ENCODE measurements around the gene CNMD. TPM values are rescaled to one million over a fixed set of nuclear protein-coding genes. Genes with fewer than 3 reads are reported as not detected.
A peak's percentile ranks its signal among the peaks of the same experiment; 100 is the strongest.
"Not testable (repeated sequence)": the region's sequence is repeated elsewhere in the genome, so short reads cannot be mapped to it uniquely, and the experiment has no call there.

Gene CNMD
- total RNA-seq, 2 experiments from 2014 or later = not detected

GRCh38 chr13:52738719-52739467 lies 727 bp downstream of the CNMD start:
- Mint-ChIP-seq H3K9me3 (peaks cover 4% of the 10 kb centered on the region), H3K4me1 (ENCODE audit: low read depth) (peaks cover 6% of the 10 kb centered on the region), H3K4me3 (peak overlapping the region; percentile 26), H3K36me3 (ENCODE audit: low read depth) (no peaks in the 10 kb centered on the region), H3K27me3 (ENCODE audit: low read depth) (peaks cover 56% of the 10 kb centered on the region), H3K27ac (no peak overlapping the region)
- DNase-seq = no peak
- CTCF ChIA-PET = interaction anchor here (0.6 to 1.4 kb wide), 4 partner anchors 14 to 73 kb away, joined by 3 to 5 read pairs (median 3); no protein-coding TSS in a partner anchor
- intact Hi-C loops (cut with micrococcal nuclease) = loop anchor here (5.0 kb wide), 1 partner anchor 72 kb away; no protein-coding TSS in a partner anchor

- H3K4me3 Mint-ChIP-seq = no peak overlapping the region
- intact Hi-C loops (cut with micrococcal nuclease) = loop anchor here (5.0 kb wide), 1 partner anchor 71 kb away; no protein-coding TSS in a partner anchor
- no peak for DNase-seq
- H3K4me1 Mint-ChIP-seq (ENCODE audit: low read depth) = peaks cover 6% of the 10 kb centered on the region
- H3K36me3 Mint-ChIP-seq (ENCODE audit: low read depth) = no peaks in the 10 kb centered on the region
- peaks cover 53% of the 10 kb centered on the region for H3K27me3 Mint-ChIP-seq (ENCODE audit: low read depth)
- no peak overlapping the region for H3K27ac Mint-ChIP-seq
- H3K9me3 Mint-ChIP-seq = peaks cover 4% of the 10 kb centered on the region
- CTCF ChIA-PET = interaction anchor here (0.6 to 1.1 kb wide), 3 partner anchors 29 to 71 kb away, joined by 3 to 4 read pairs (median 3); no protein-coding TSS in a partner anchor
Observed at GRCh38 chr13:52737965-52738364, 1.7 kb downstream of the CNMD start.

- intact Hi-C loops (cut with micrococcal nuclease) = loop anchor here (5.0 kb wide), 1 partner anchor 70 kb away; no protein-coding TSS in a partner anchor
- no peaks in the 10 kb centered on the region for H3K9me3 Mint-ChIP-seq
- H3K4me1 Mint-ChIP-seq (ENCODE audit: low read depth) = peaks cover 6% of the 10 kb centered on the region
- H3K27me3 Mint-ChIP-seq (ENCODE audit: low read depth) = peaks cover 48% of the 10 kb centered on the region
- CTCF ChIA-PET = interaction anchor here (1.5 kb wide), 1 partner anchor 19 kb away, joined by 4 read pairs; no protein-coding TSS in a partner anchor
- H3K4me3 Mint-ChIP-seq = no peak overlapping the region
- H3K36me3 Mint-ChIP-seq (ENCODE audit: low read depth) = no peaks in the 10 kb centered on the region
- no peak overlapping the region for H3K27ac Mint-ChIP-seq
- DNase-seq = no peak
Observed at GRCh38 chr13:52737451-52737850, 2.2 kb downstream of the CNMD start.

- Mint-ChIP-seq H3K4me3 (no peak overlapping the region), H3K9me3 (no peaks in the 10 kb centered on the region), H3K27ac (no peak overlapping the region), H3K4me1 (ENCODE audit: low read depth) (peaks cover 6% of the 10 kb centered on the region), H3K27me3 (ENCODE audit: low read depth) (peaks cover 45% of the 10 kb centered on the region), H3K36me3 (ENCODE audit: low read depth) (no peaks in the 10 kb centered on the region)
- no peak for DNase-seq
- CTCF ChIA-PET = interaction anchor here (0.6 to 1.5 kb wide), 3 partner anchors 19 to 94 kb away, joined by 3 to 4 read pairs (median 4); no protein-coding TSS in a partner anchor
- intact Hi-C loops (cut with micrococcal nuclease) = loop anchor here (5.0 kb wide), 1 partner anchor 70 kb away; no protein-coding TSS in a partner anchor
Observed at GRCh38 chr13:52736891-52737290, 2.7 kb downstream of the CNMD start.

- intact Hi-C loops (cut with micrococcal nuclease) = no loop called here
- Mint-ChIP-seq H3K4me3 (no peak overlapping the region), H3K27me3 (ENCODE audit: low read depth) (peaks cover 30% of the 10 kb centered on the region), H3K27ac (no peak overlapping the region), H3K4me1 (ENCODE audit: low read depth) (peaks cover 2% of the 10 kb centered on the region), H3K36me3 (ENCODE audit: low read depth) (no peaks in the 10 kb centered on the region), H3K9me3 (no peaks in the 10 kb centered on the region)
- CTCF ChIA-PET = interaction anchor here (1.2 kb wide), 1 partner anchor 9 kb away, joined by 3 read pairs; no protein-coding TSS in a partner anchor
- DNase-seq = no peak
Observed at GRCh38 chr13:52734075-52734623, 5.5 kb downstream of the CNMD start.

- no peak for DNase-seq
- H3K4me3 Mint-ChIP-seq = no peak overlapping the region
- H3K27ac Mint-ChIP-seq = no peak overlapping the region
- H3K9me3 Mint-ChIP-seq = peaks cover 5% of the 10 kb centered on the region
- CTCF ChIA-PET = interaction anchor here (1.0 to 1.3 kb wide), 3 partner anchors 51 to 242 kb away, joined by 3 to 4 read pairs (median 4); no protein-coding TSS in a partner anchor
- intact Hi-C loops (cut with micrococcal nuclease) = no loop called here
- H3K27me3 Mint-ChIP-seq (ENCODE audit: low read depth) = peaks cover 10% of the 10 kb centered on the region
- no peaks in the 10 kb centered on the region for H3K36me3 Mint-ChIP-seq (ENCODE audit: low read depth)
- H3K4me1 Mint-ChIP-seq (ENCODE audit: low read depth) = no peaks in the 10 kb centered on the region
Observed at GRCh38 chr13:52726258-52726657, 13.4 kb downstream of the CNMD start.

- intact Hi-C loops (cut with micrococcal nuclease) = no loop called here
- Mint-ChIP-seq H3K27me3 (ENCODE audit: low read depth) (peaks cover 2% of the 10 kb centered on the region), H3K4me1 (ENCODE audit: low read depth) (no peaks in the 10 kb centered on the region), H3K36me3 (ENCODE audit: low read depth) (no peaks in the 10 kb centered on the region), H3K27ac (no peak overlapping the region), H3K4me3 (no peak overlapping the region), H3K9me3 (peaks cover 5% of the 10 kb centered on the region)
- CTCF ChIA-PET = interaction anchor here (0.7 to 1.0 kb wide), 4 partner anchors 10 to 83 kb away, joined by 3 to 4 read pairs (median 4); no protein-coding TSS in a partner anchor
- DNase-seq = no peak
Observed at GRCh38 chr13:52725302-52725701, 14.3 kb downstream of the CNMD start.

- intact Hi-C loops (cut with micrococcal nuclease) = no loop called here
- H3K9me3 Mint-ChIP-seq = peaks cover 16% of the 10 kb centered on the region
- peaks cover 5% of the 10 kb centered on the region for H3K36me3 Mint-ChIP-seq (ENCODE audit: low read depth)
- no peaks in the 10 kb centered on the region for H3K4me1 Mint-ChIP-seq (ENCODE audit: low read depth)
- H3K27ac Mint-ChIP-seq = no peak overlapping the region
- CTCF ChIA-PET = interaction anchor here (1.2 kb wide), 1 partner anchor 13 kb away, joined by 3 read pairs; no protein-coding TSS in a partner anchor
- H3K27me3 Mint-ChIP-seq (ENCODE audit: low read depth) = peaks cover 8% of the 10 kb centered on the region
- no peak for DNase-seq
- no peak overlapping the region for H3K4me3 Mint-ChIP-seq
Observed at GRCh38 chr13:52723181-52723580, 16.4 kb downstream of the CNMD start.

- DNase-seq; intact Hi-C loops (cut with micrococcal nuclease); H3K4me1 Mint-ChIP-seq (ENCODE audit: low read depth); CTCF ChIA-PET; H3K36me3 Mint-ChIP-seq (ENCODE audit: low read depth); H3K27ac Mint-ChIP-seq; H3K4me3 Mint-ChIP-seq: not testable (repeated sequence)
- H3K9me3 Mint-ChIP-seq = peaks cover 22% of the 10 kb centered on the region
- peaks cover 14% of the 10 kb centered on the region for H3K27me3 Mint-ChIP-seq (ENCODE audit: low read depth)
Observed at GRCh38 chr13:52721356-52721755, 18.3 kb downstream of the CNMD start.

- CTCF ChIA-PET; DNase-seq; H3K36me3 Mint-ChIP-seq (ENCODE audit: low read depth); intact Hi-C loops (cut with micrococcal nuclease); H3K4me1 Mint-ChIP-seq (ENCODE audit: low read depth); H3K4me3 Mint-ChIP-seq; H3K27ac Mint-ChIP-seq: not testable (repeated sequence)
- H3K27me3 Mint-ChIP-seq (ENCODE audit: low read depth) = peaks cover 14% of the 10 kb centered on the region
- peaks cover 21% of the 10 kb centered on the region for H3K9me3 Mint-ChIP-seq
Observed at GRCh38 chr13:52720904-52721303, 18.7 kb downstream of the CNMD start.

- peaks cover 8% of the 10 kb centered on the region for H3K36me3 Mint-ChIP-seq (ENCODE audit: low read depth)
- intact Hi-C loops (cut with micrococcal nuclease) = no loop called here
- peaks cover 14% of the 10 kb centered on the region for H3K27me3 Mint-ChIP-seq (ENCODE audit: low read depth)
- no peak overlapping the region for H3K4me3 Mint-ChIP-seq
- DNase-seq = no peak
- peaks cover 17% of the 10 kb centered on the region for H3K9me3 Mint-ChIP-seq
- H3K27ac Mint-ChIP-seq = no peak overlapping the region
- CTCF ChIA-PET = no interaction called here
- no peaks in the 10 kb centered on the region for H3K4me1 Mint-ChIP-seq (ENCODE audit: low read depth)
Observed at GRCh38 chr13:52713894-52714293, 25.7 kb downstream of the CNMD start.

- H3K36me3 Mint-ChIP-seq (ENCODE audit: low read depth) = no peaks in the 10 kb centered on the region
- CTCF ChIA-PET = interaction anchor here (1.1 to 1.9 kb wide), 2 partner anchors 24 to 99 kb away, joined by 3 to 4 read pairs; no protein-coding TSS in a partner anchor
- no peak overlapping the region for H3K4me3 Mint-ChIP-seq
- no peak for DNase-seq
- peaks cover 7% of the 10 kb centered on the region for H3K9me3 Mint-ChIP-seq
- H3K4me1 Mint-ChIP-seq (ENCODE audit: low read depth) = no peaks in the 10 kb centered on the region
- intact Hi-C loops (cut with micrococcal nuclease) = no loop called here
- peaks cover 6% of the 10 kb centered on the region for H3K27me3 Mint-ChIP-seq (ENCODE audit: low read depth)
- no peak overlapping the region for H3K27ac Mint-ChIP-seq
Observed at GRCh38 chr13:52712385-52712784, 27.2 kb downstream of the CNMD start.
